ENCODE measurements around the gene LDLRAD1. TPM values are rescaled to one million over a fixed set of nuclear protein-coding genes. Genes with fewer than 3 reads are reported as not detected.
"Not testable (repeated sequence)": the region's sequence is repeated elsewhere in the genome, so short reads cannot be mapped to it uniquely, and the experiment has no call there.

The LDLRAD1 gene
- total RNA-seq, 2 experiments from 2014 or later: not detected

- ChIA-PET CTCF (no interaction called here), POLR2A (no interaction called here)
- intact Hi-C loops (cut with micrococcal nuclease): no loop called here
- DNase-seq: no peak
- H3K4me3 Mint-ChIP-seq: no peak overlapping the region
- H3K27ac Mint-ChIP-seq: no peak overlapping the region
- H3K4me1 Mint-ChIP-seq (ENCODE audit: low read depth): peaks cover 4% of the 10 kb centered on the region
- H3K36me3 Mint-ChIP-seq: no peaks in the 10 kb centered on the region
- H3K27me3 Mint-ChIP-seq: no peaks in the 10 kb centered on the region
- H3K9me3 Mint-ChIP-seq: no peaks in the 10 kb centered on the region
These were observed 36.8 kb downstream of the LDLRAD1 start for GRCh38 chr1:53981220-53981619.

- DNase-seq: no peak
- Mint-ChIP-seq H3K4me3 (no peak overlapping the region), H3K27me3 (no peaks in the 10 kb centered on the region), H3K4me1 (ENCODE audit: low read depth) (no peaks in the 10 kb centered on the region), H3K27ac (no peak overlapping the region), H3K36me3 (no peaks in the 10 kb centered on the region), H3K9me3 (no peaks in the 10 kb centered on the region)
- ChIA-PET CTCF (interaction anchor here (0.6 to 1.2 kb wide), 3 partner anchors 12 to 898 kb away, joined by 3 to 4 read pairs (median 3); no protein-coding TSS in a partner anchor), POLR2A (no interaction called here)
- intact Hi-C loops (cut with micrococcal nuclease): no loop called here
These were observed 38.1 kb downstream of the LDLRAD1 start for GRCh38 chr1:53979712-53980450.

DNA sequence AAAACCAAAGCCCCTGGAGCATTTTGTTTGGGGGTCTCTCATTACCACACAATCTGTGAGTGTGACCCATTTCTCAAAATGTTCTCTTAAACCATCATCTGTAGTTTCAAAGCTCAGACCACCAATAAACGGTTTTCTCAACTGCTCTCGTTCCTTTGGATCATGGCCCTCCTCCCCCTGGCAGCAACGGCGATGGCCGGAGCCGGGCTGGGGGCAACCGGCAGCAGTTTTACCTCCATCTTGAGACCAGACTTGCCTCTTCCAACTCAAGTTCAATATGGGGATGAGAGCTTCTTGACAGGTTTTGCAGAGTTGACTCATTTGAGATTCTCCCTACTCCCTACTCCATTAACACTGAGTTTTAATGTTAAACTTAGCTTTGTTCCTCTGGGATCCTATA is 42.1 kb downstream of the LDLRAD1 start:
- Mint-ChIP-seq H3K27me3 (no peaks in the 10 kb centered on the region), H3K4me1 (ENCODE audit: low read depth) (no peaks in the 10 kb centered on the region), H3K4me3 (no peak overlapping the region), H3K9me3 (no peaks in the 10 kb centered on the region), H3K27ac (no peak overlapping the region), H3K36me3 (peaks cover 4% of the 10 kb centered on the region)
- POLR2A ChIA-PET: no interaction called here
- intact Hi-C loops (cut with micrococcal nuclease): no loop called here
- CTCF ChIA-PET: interaction anchor here (1.2 kb wide), 1 partner anchor 115 kb away, joined by 3 read pairs; no protein-coding TSS in a partner anchor
- no peak for DNase-seq

- peaks cover 26% of the 10 kb centered on the region for H3K36me3 Mint-ChIP-seq
- H3K4me1 Mint-ChIP-seq (ENCODE audit: low read depth): no peaks in the 10 kb centered on the region
- DNase-seq: no peak
- ChIA-PET CTCF (interaction anchor here (0.7 to 2.3 kb wide), 2 partner anchors 12 to 111 kb away, joined by 4 to 11 read pairs; no protein-coding TSS in a partner anchor), POLR2A (no interaction called here)
- H3K9me3 Mint-ChIP-seq: no peaks in the 10 kb centered on the region
- no peak overlapping the region for H3K27ac Mint-ChIP-seq
- intact Hi-C loops (cut with micrococcal nuclease): no loop called here
- H3K4me3 Mint-ChIP-seq: no peak overlapping the region
- no peaks in the 10 kb centered on the region for H3K27me3 Mint-ChIP-seq
These were observed 46.3 kb downstream of the LDLRAD1 start for GRCh38 chr1:53971718-53972117.

GRCh38 chr1:53969323-53969722 is 48.7 kb downstream of the LDLRAD1 start:
- H3K27ac Mint-ChIP-seq; DNase-seq; H3K4me3 Mint-ChIP-seq; H3K9me3 Mint-ChIP-seq; H3K4me1 Mint-ChIP-seq (ENCODE audit: low read depth); POLR2A ChIA-PET; H3K27me3 Mint-ChIP-seq; intact Hi-C loops (cut with micrococcal nuclease): not testable (repeated sequence)
- peaks cover 34% of the 10 kb centered on the region for H3K36me3 Mint-ChIP-seq
- CTCF ChIA-PET: interaction anchor here (0.9 kb wide), 1 partner anchor 91 kb away, joined by 3 read pairs; no protein-coding TSS in a partner anchor

DNA sequence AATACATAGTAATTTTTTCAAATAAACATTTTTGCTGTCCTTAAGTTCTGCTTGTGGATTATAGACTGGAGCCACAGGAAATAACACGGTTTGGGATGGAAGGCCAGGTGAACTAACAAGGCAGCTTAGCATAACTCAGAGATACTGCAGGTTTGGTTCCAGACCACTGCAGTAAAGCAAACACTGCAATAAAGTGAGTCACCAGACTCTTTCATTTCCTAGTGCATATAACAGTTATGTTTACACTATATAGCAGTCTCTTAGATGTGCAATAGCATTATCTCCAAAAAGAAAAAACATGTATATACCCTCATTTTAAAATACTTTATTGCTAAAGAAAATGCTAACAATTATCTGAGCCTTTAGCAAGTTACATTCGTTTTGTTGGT is 49.9 kb downstream of the LDLRAD1 start:
- intact Hi-C loops (cut with micrococcal nuclease): no loop called here
- Mint-ChIP-seq H3K36me3 (peaks cover 37% of the 10 kb centered on the region), H3K9me3 (no peaks in the 10 kb centered on the region), H3K4me1 (ENCODE audit: low read depth) (no peaks in the 10 kb centered on the region), H3K27me3 (no peaks in the 10 kb centered on the region), H3K27ac (no peak overlapping the region), H3K4me3 (no peak overlapping the region)
- ChIA-PET CTCF (no interaction called here), POLR2A (no interaction called here)
- no peak for DNase-seq

DNA sequence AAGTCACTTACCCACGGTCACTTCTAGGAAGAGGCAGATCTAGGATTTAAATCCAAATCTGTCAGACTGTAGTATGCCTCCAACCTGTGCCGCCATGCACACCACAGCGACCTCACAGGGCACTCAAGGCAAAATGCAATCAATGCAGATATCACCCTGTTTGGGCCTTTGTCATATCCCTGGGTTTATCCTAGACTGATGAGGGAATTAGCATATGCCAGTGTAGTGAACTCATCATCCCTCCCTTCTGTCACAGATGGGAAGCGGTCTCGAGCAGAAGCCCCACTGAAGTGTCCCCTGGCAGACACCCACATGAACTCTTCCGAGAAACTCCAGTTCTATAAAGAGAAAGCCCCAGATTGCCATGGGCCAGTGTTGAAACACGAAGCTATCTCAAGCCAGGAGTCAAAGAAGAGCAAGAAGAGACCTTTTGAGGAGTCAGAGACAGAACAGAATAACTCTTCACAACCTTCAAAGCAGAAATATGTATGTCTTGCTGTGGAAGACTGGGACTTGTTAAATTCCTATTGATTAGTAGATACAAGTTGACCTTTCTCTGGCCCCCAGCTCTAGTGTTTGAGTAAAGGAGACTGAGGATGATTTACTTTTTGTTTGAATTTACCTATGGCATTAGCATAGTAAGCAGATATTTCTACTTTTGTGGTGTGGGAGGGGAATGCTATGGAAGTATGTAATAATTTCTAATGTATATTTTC is 50.4 kb downstream of the LDLRAD1 start:
- no peaks in the 10 kb centered on the region for H3K4me1 Mint-ChIP-seq (ENCODE audit: low read depth)
- POLR2A ChIA-PET: no interaction called here
- CTCF ChIA-PET: no interaction called here
- peaks cover 37% of the 10 kb centered on the region for H3K36me3 Mint-ChIP-seq
- H3K9me3 Mint-ChIP-seq: no peaks in the 10 kb centered on the region
- H3K27ac Mint-ChIP-seq: no peak overlapping the region
- intact Hi-C loops (cut with micrococcal nuclease): no loop called here
- no peak for DNase-seq
- H3K27me3 Mint-ChIP-seq: no peaks in the 10 kb centered on the region
- no peak overlapping the region for H3K4me3 Mint-ChIP-seq

DNA sequence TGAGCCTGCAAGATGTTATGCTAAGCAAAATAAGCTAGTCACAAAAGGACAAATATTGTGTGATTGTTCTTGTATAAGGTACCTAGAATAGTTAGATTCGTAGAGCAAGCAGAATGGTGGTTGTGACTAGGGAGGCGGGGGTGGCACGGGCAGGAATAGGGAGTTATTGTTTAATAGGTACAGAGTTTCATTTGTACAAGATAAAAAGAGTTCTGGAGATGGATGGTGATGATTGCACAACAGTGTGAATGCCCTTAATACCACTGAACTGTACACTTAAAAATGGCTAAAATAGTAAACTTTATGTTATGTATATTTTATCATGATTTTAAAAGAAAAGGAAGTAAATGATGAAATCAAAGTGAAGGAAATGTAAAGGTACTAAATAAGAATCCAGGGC is 51.2 kb downstream of the LDLRAD1 start:
- H3K36me3 Mint-ChIP-seq: peaks cover 44% of the 10 kb centered on the region
- intact Hi-C loops (cut with micrococcal nuclease): no loop called here
- H3K4me3 Mint-ChIP-seq: no peak overlapping the region
- ChIA-PET POLR2A (no interaction called here), CTCF (interaction anchor here (0.9 to 1.5 kb wide), 2 partner anchors 88 to 106 kb away, joined by 3 to 4 read pairs; no protein-coding TSS in a partner anchor)
- H3K9me3 Mint-ChIP-seq: no peaks in the 10 kb centered on the region
- H3K4me1 Mint-ChIP-seq (ENCODE audit: low read depth): no peaks in the 10 kb centered on the region
- DNase-seq: no peak
- no peak overlapping the region for H3K27ac Mint-ChIP-seq
- no peaks in the 10 kb centered on the region for H3K27me3 Mint-ChIP-seq

- Mint-ChIP-seq H3K9me3 (no peaks in the 10 kb centered on the region), H3K36me3 (peaks cover 41% of the 10 kb centered on the region), H3K4me3 (no peak overlapping the region), H3K27ac (no peak overlapping the region), H3K27me3 (no peaks in the 10 kb centered on the region), H3K4me1 (ENCODE audit: low read depth) (no peaks in the 10 kb centered on the region)
- POLR2A ChIA-PET: no interaction called here
- DNase-seq: no peak
- intact Hi-C loops (cut with micrococcal nuclease): no loop called here
- CTCF ChIA-PET: interaction anchor here (1.1 kb wide), 1 partner anchor 103 kb away, joined by 4 read pairs; no protein-coding TSS in a partner anchor
These were observed 53.9 kb downstream of the LDLRAD1 start for GRCh38 chr1:53964109-53964508.

DNA sequence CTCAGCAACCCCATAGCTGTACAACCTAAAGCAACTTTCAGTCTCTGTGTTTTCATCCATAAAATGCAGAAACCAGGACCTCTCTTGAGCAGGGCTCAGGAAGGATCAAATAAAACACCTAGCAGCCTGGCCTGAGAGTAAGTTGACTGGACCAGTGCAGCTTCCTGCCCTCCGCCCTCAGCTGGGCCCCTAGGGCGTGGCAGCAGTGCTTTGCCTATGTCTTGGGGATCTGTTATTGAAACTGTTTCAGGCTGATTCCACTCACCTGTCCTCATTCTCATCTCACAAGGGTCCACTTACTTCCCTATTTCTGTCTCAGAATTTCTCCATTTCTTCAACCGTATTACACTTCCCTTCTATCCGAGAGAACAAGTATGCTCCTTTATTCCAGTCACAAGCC is 54.5 kb downstream of the LDLRAD1 start:
- Mint-ChIP-seq H3K4me3 (no peak overlapping the region), H3K27ac (no peak overlapping the region), H3K9me3 (no peaks in the 10 kb centered on the region), H3K27me3 (no peaks in the 10 kb centered on the region), H3K36me3 (peaks cover 38% of the 10 kb centered on the region), H3K4me1 (ENCODE audit: low read depth) (no peaks in the 10 kb centered on the region)
- ChIA-PET CTCF (interaction anchor here (1.1 to 1.8 kb wide), 2 partner anchors 14 to 103 kb away, joined by 4 read pairs; no protein-coding TSS in a partner anchor), POLR2A (no interaction called here)
- DNase-seq: no peak
- intact Hi-C loops (cut with micrococcal nuclease): no loop called here

- ChIA-PET CTCF (interaction anchor here (1.1 to 5.3 kb wide), 3 partner anchors 13 to 103 kb away, joined by 4 to 211 read pairs (median 4); no protein-coding TSS in a partner anchor), POLR2A (no interaction called here)
- no peaks in the 10 kb centered on the region for H3K4me1 Mint-ChIP-seq (ENCODE audit: low read depth)
- H3K27ac Mint-ChIP-seq: no peak overlapping the region
- no peak overlapping the region for H3K4me3 Mint-ChIP-seq
- H3K36me3 Mint-ChIP-seq: peaks cover 32% of the 10 kb centered on the region
- H3K27me3 Mint-ChIP-seq: no peaks in the 10 kb centered on the region
- H3K9me3 Mint-ChIP-seq: no peaks in the 10 kb centered on the region
- DNase-seq: no peak
- intact Hi-C loops (cut with micrococcal nuclease): no loop called here
These were observed 55.6 kb downstream of the LDLRAD1 start for GRCh38 chr1:53962395-53962794.

DNA sequence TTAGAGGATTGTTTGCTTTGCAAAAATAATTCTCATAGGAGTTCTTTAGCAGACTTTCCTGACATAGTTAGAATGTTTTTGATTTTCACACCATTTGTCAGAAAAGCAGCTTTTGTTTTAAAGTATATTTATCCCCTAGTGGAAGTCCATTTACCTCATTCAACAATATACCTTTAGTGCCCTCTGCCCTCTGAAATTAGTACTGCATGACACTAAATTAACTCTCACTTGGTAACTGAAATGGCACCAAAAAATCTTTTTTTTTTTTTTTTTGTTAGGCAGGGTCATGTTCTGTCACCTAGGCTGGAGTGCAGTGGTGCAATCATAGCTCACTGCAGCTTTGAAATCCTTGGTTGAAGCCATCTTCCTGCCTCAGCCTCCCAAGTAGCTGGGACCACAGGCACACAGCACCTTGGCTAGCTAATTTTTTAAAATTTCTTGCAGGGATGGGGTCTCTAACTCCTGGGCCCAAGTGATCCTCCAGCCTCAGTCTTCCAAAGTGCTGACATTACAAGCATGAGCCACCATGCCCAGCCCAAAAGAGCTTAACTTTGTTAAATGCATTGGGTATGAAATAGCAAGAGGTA is 58.2 kb downstream of the LDLRAD1 start:
- DNase-seq: no peak
- H3K4me3 Mint-ChIP-seq: no peak overlapping the region
- CTCF ChIA-PET: interaction anchor here (0.6 to 5.3 kb wide), 42 partner anchors 11 to 1290 kb away, joined by 3 to 211 read pairs (median 4); partner anchors contain the start of genes IFT25, LRRC42, NDC1 and TMEM59
- H3K36me3 Mint-ChIP-seq: peaks cover 22% of the 10 kb centered on the region
- intact Hi-C loops (cut with micrococcal nuclease): loop anchor here (1.0 kb wide), 2 partner anchors 81 to 98 kb away; no protein-coding TSS in a partner anchor
- no peaks in the 10 kb centered on the region for H3K27me3 Mint-ChIP-seq
- POLR2A ChIA-PET: interaction anchor here (2.0 kb wide), 1 partner anchor 98 kb away, joined by 6 read pairs; no protein-coding TSS in a partner anchor
- H3K27ac Mint-ChIP-seq: no peak overlapping the region
- peaks cover 8% of the 10 kb centered on the region for H3K4me1 Mint-ChIP-seq (ENCODE audit: low read depth)
- no peaks in the 10 kb centered on the region for H3K9me3 Mint-ChIP-seq

All from activated CD4-positive, alpha-beta memory T cell treated with anti-CD3 and anti-CD28 coated beads for 36 hours (primary cell).